Astrocyte (in vitro differentiated cells and primary cell): ENCODE data around the gene PCDHB10. TPM values are rescaled to one million over a fixed set of nuclear protein-coding genes. Genes with fewer than 3 reads are reported as not detected.
"Not testable (repeated sequence)": the region's sequence is repeated elsewhere in the genome, so short reads cannot be mapped to it uniquely, and the experiment has no call there.

Experiments used
- DNase-seq: peaks from one replicate; pipeline ENCODE4 v3.0.0-alpha.2; 2010; ENCODE audit warnings: low read depth
- FAIRE-seq: peaks from 2 replicates; lab custom pipeline; 2011; peaks lifted over from hg19 to GRCh38; lab: Jason Lieb, UNC
- H2AFZ ChIP-seq: 2 replicates; pipeline ENCODE4 v1.6.0; 2012; ENCODE audit warnings: low read depth, low read length, inconsistent platforms
- H3K27ac ChIP-seq: 2 replicates; pipeline ENCODE4 v1.5.1; 2011; ENCODE audit warnings: low read depth, low read length, inconsistent platforms
- H3K27me3 ChIP-seq: 2 replicates; pipeline ENCODE4 v1.6.0; 2011; ENCODE audit warnings: low read length, inconsistent platforms; ENCODE audit not compliant: insufficient read depth
- H3K36me3 ChIP-seq: 2 replicates; pipeline ENCODE4 v1.5.1; 2011; ENCODE audit warnings: low read length, inconsistent platforms; ENCODE audit not compliant: insufficient read depth
- H3K4me1 ChIP-seq: 2 replicates; pipeline ENCODE4 v1.5.1; 2011; ENCODE audit warnings: low read length, inconsistent platforms; ENCODE audit not compliant: insufficient read depth
- H3K4me2 ChIP-seq: 2 replicates; pipeline ENCODE4 v1.6.0; 2012; ENCODE audit warnings: low read length, inconsistent platforms
- H3K4me3 ChIP-seq: 2 replicates; pipeline ENCODE4 v1.5.1; 2011; ENCODE audit warnings: low read depth, mild to moderate bottlenecking, low read length, inconsistent platforms; ENCODE audit not compliant: insufficient read depth
- H3K79me2 ChIP-seq: 2 replicates; pipeline ENCODE4 v1.6.0; 2012; ENCODE audit warnings: mild to moderate bottlenecking, low read length, inconsistent platforms; ENCODE audit not compliant: insufficient read depth
- H3K9ac ChIP-seq: 2 replicates; pipeline ENCODE4 v1.6.0; 2012; ENCODE audit warnings: mild to moderate bottlenecking, low read length, inconsistent platforms
- H3K9me3 ChIP-seq: 2 replicates; pipeline ENCODE4 v1.5.1; 2012; ENCODE audit warnings: low read depth, mild to moderate bottlenecking, low read length, inconsistent platforms; ENCODE audit not compliant: insufficient read depth
- H4K20me1 ChIP-seq: 2 replicates; pipeline ENCODE4 v1.6.0; 2012; ENCODE audit warnings: low read length, inconsistent platforms; ENCODE audit not compliant: insufficient read depth
- H3K27ac Mint-ChIP-seq: one replicate; pipeline ENCODE4 v1.8.0; 2021; ENCODE audit warnings: mild to moderate bottlenecking, mixed read lengths; ENCODE audit not compliant: unreplicated experiment
- H3K27me3 Mint-ChIP-seq: one replicate; pipeline ENCODE4 v1.8.0; 2021; ENCODE audit warnings: low read depth, mixed read lengths; ENCODE audit not compliant: unreplicated experiment
- H3K36me3 Mint-ChIP-seq: one replicate; pipeline ENCODE4 v1.8.0; 2021; ENCODE audit warnings: low read depth, mixed read lengths; ENCODE audit not compliant: unreplicated experiment
- H3K4me1 Mint-ChIP-seq: one replicate; pipeline ENCODE4 v1.8.0; 2021; ENCODE audit warnings: low read depth, mixed read lengths; ENCODE audit not compliant: unreplicated experiment
- H3K4me3 Mint-ChIP-seq: one replicate; pipeline ENCODE4 v1.8.0; 2021; ENCODE audit warnings: mild to moderate bottlenecking, moderate library complexity, mixed read lengths; ENCODE audit not compliant: unreplicated experiment
- H3K9me3 Mint-ChIP-seq: one replicate; pipeline ENCODE4 v1.8.0; 2021; ENCODE audit warnings: mild to moderate bottlenecking, mixed read lengths; ENCODE audit not compliant: unreplicated experiment
- CTCF ChIP-seq: IDR thresholded peaks from 2 replicates; pipeline ENCODE4 v1.5.1; 2011; ENCODE audit warnings: low read depth, mild to moderate bottlenecking, inconsistent platforms, low read length, moderate library complexity; ENCODE audit not compliant: insufficient read depth
- EZH2 ChIP-seq: IDR thresholded peaks from 2 replicates; pipeline ENCODE4 v1.6.1; 2012; ENCODE audit warnings: mild to moderate bottlenecking, low read length, inconsistent platforms; ENCODE audit not compliant: insufficient read depth
- total RNA-seq: library from RNA; stranded (reverse); gene quantifications from 2 replicates; pipeline ENCODE4 v1.2.1, GENCODE V29; 2021

Gene PCDHB10
- total RNA-seq, 1 donor from 2014 or later, result 6.4 TPM

GRCh38 chr5:141172381-141173204 lies 19.6 kb upstream of the PCDHB10 start, which contains the start of gene PCDHB7:
TSS of gene PCDHB7 (plus strand) at chr5:141172644. CDS start at chr5:141172836, 192 bp downstream.
- Histone ChIP-seq H3K79me2 (no peaks in the 10 kb centered on the region), H2AFZ (no peak within 1 kb of the TSS), H3K27me3 (no peaks in the 10 kb centered on the region), H3K9ac (no peak within 1 kb of the TSS), H3K36me3 (no peaks in the 10 kb centered on the region), H3K27ac (no peak within 1 kb of the TSS), H3K4me3 (no peak within 1 kb of the TSS), H4K20me1 (no peaks in the 10 kb centered on the region), H3K9me3 (peaks cover 9% of the 10 kb centered on the region), H3K4me2 (peak within 1 kb of the TSS; percentile 20), H3K4me1 (no peaks in the 10 kb centered on the region)
- Mint-ChIP-seq H3K4me3 (no peak within 1 kb of the TSS), H3K36me3 (peaks cover 4% of the 10 kb centered on the region), H3K4me1 (no peaks in the 10 kb centered on the region), H3K9me3 (peaks cover 20% of the 10 kb centered on the region), H3K27ac (no peak within 1 kb of the TSS), H3K27me3 (no peaks in the 10 kb centered on the region)
- no peak for DNase-seq
- no peak for FAIRE-seq
- TF ChIP-seq EZH2 (no peak), CTCF (peak; percentile 27)

- not testable (repeated sequence) for H3K27me3 Mint-ChIP-seq, FAIRE-seq
Observed at GRCh38 chr5:141174291-141175104, 17.7 kb upstream of the PCDHB10 start.

DNA sequence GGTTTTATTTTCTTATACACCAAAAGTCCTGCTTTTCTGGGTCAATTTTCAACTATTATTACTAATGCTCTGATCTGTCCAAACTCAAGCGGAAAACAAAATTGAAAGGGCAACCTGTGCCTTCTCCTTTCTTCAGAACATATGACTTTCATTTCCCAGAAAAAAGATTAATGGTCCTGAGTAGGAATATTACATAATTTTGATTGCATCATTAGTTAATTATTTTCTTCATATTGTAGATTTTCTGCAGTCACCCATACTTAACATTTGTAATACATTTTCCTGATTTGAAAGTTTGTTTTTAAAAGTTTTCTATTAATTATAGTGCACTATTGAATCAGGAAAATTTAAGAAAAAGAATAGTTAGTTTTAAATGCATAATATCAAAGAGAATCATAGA lies 16.2 kb upstream of the PCDHB10 start:
- no peak overlapping the region for H2AFZ ChIP-seq
- H3K27me3 ChIP-seq, result no peaks in the 10 kb centered on the region
- peaks cover 19% of the 10 kb centered on the region for H3K9me3 ChIP-seq
- Mint-ChIP-seq H3K4me1 (no peaks in the 10 kb centered on the region), H3K27me3 (no peaks in the 10 kb centered on the region), H3K4me3 (no peak overlapping the region), H3K36me3 (peaks cover 4% of the 10 kb centered on the region), H3K27ac (no peak overlapping the region), H3K9me3 (peaks cover 15% of the 10 kb centered on the region)
- H3K4me2 ChIP-seq, result no peak overlapping the region
- H3K79me2 ChIP-seq, result no peaks in the 10 kb centered on the region
- H4K20me1 ChIP-seq, result no peaks in the 10 kb centered on the region
- H3K4me3 ChIP-seq, result no peak overlapping the region
- H3K36me3 ChIP-seq, result no peaks in the 10 kb centered on the region
- no peak overlapping the region for H3K27ac ChIP-seq
- DNase-seq (no peak), FAIRE-seq (no peak)
- H3K4me1 ChIP-seq, result no peaks in the 10 kb centered on the region
- no peak for TF ChIP-seq CTCF
- TF ChIP-seq EZH2, result no peak
- H3K9ac ChIP-seq, result no peak overlapping the region

More at GRCh38 chr5:141174291-141175104, 17.7 kb upstream of the PCDHB10 start:
- H3K36me3 Mint-ChIP-seq, H3K4me3 Mint-ChIP-seq, H3K27ac ChIP-seq, H3K27me3 ChIP-seq, H3K27ac Mint-ChIP-seq, H3K9ac ChIP-seq, DNase-seq, H3K4me1 Mint-ChIP-seq, H3K4me1 ChIP-seq, H3K36me3 ChIP-seq, H3K79me2 ChIP-seq, H4K20me1 ChIP-seq, H2AFZ ChIP-seq, H3K4me2 ChIP-seq, H3K4me3 ChIP-seq: not testable (repeated sequence)
- H3K9me3 ChIP-seq, result peaks cover 19% of the 10 kb centered on the region
- peaks cover 15% of the 10 kb centered on the region for H3K9me3 Mint-ChIP-seq

- FAIRE-seq, H3K36me3 ChIP-seq, H3K79me2 ChIP-seq, H3K27ac Mint-ChIP-seq, H3K4me1 ChIP-seq, H3K27me3 ChIP-seq, H3K9ac ChIP-seq, H3K36me3 Mint-ChIP-seq, H3K27me3 Mint-ChIP-seq, H2AFZ ChIP-seq, H4K20me1 ChIP-seq, H3K4me3 Mint-ChIP-seq, H3K4me2 ChIP-seq, DNase-seq, H3K27ac ChIP-seq, H3K4me3 ChIP-seq, H3K4me1 Mint-ChIP-seq: not testable (repeated sequence)
- peaks cover 17% of the 10 kb centered on the region for H3K9me3 Mint-ChIP-seq
- H3K9me3 ChIP-seq, result peaks cover 19% of the 10 kb centered on the region
Observed at GRCh38 chr5:141177577-141178191, 14.5 kb upstream of the PCDHB10 start, which contains the start of gene PCDHB8. TSS of gene PCDHB8 (plus strand) at chr5:141177790. CDS start at chr5:141178035, 245 bp downstream.
